MCF 10A (cell line): ENCODE data around the gene AIFM1. TPM values are rescaled to one million over a fixed set of nuclear protein-coding genes. Genes with fewer than 3 reads are reported as not detected.

Experiments used
- BruUV-seq: library from RNA; stranded (reverse); fragments of 400-500 nt; replicated peaks from 2 replicates; lab custom pipeline; 2021; lab: Mats Ljungman, UMichigan
- CTCF ChIA-PET: fragments of 300-600 bp; sonication (Branson Sonifier 250); formaldehyde crosslinking; extraction: SDS; loops from one replicate; lab custom pipeline; 2021; ENCODE audit warnings: antibody characterized with exemption, inconsistent platforms; lab: Yijun Ruan, JAX
- POLR2A ChIA-PET: fragments of 300-600, 350-650 bp; sonication (Branson Sonifier 250); formaldehyde crosslinking; extraction: SDS; loops from one replicate; lab custom pipeline; 2020; ENCODE audit warnings: antibody characterized with exemption, inconsistent platforms; lab: Yijun Ruan, JAX
- DNase-seq: peaks from one replicate; pipeline ENCODE4 v3.0.0-alpha.2; 2018; ENCODE audit not compliant: unreplicated experiment
- H3K27ac Mint-ChIP-seq: one replicate; pipeline ENCODE4 v1.8.0; 2022; ENCODE audit warnings: mild to moderate bottlenecking, low read depth, mixed read lengths; ENCODE audit not compliant: unreplicated experiment
- H3K27me3 Mint-ChIP-seq: one replicate; pipeline ENCODE4 v1.8.0; 2022; ENCODE audit warnings: mixed read lengths; ENCODE audit not compliant: insufficient read depth, unreplicated experiment
- H3K36me3 Mint-ChIP-seq: one replicate; pipeline ENCODE4 v1.8.0; 2022; ENCODE audit warnings: mild to moderate bottlenecking, moderate library complexity, mixed read lengths; ENCODE audit not compliant: insufficient read depth, unreplicated experiment
- H3K4me1 Mint-ChIP-seq: one replicate; pipeline ENCODE4 v1.8.0; 2022; ENCODE audit warnings: mixed read lengths; ENCODE audit not compliant: insufficient read depth, unreplicated experiment
- H3K4me3 Mint-ChIP-seq: one replicate; pipeline ENCODE4 v1.8.0; 2022; ENCODE audit warnings: mild to moderate bottlenecking, moderate library complexity, mixed read lengths; ENCODE audit not compliant: unreplicated experiment
- H3K9me3 Mint-ChIP-seq: one replicate; pipeline ENCODE4 v1.8.0; 2022; ENCODE audit warnings: mixed read lengths; ENCODE audit not compliant: unreplicated experiment
- CTCF ChIP-seq: fragments of 200-600 bp; IDR thresholded peaks from one replicate; pipeline ENCODE4 v1.8.0; 2022; ENCODE audit warnings: antibody characterized with exemption, mild to moderate bottlenecking; ENCODE audit not compliant: unreplicated experiment
- intact Hi-C: fragments of 100-400 bp; cut with micrococcal nuclease; formaldehyde crosslinking; loops from 2 replicates; pipeline ENCODE4 v1.14.1; 2022
- total RNA-seq: library from RNA; stranded (reverse); gene quantifications from 2 replicates; pipeline ENCODE4 v1.2.3, GENCODE V29; 2022

Gene AIFM1
- total RNA-seq, 1 experiment from 2014 or later, result 43.2 TPM

- ChIA-PET CTCF (interaction anchor here (0.5 kb wide), 1 partner anchor 109 kb away, joined by 3 read pairs; no protein-coding TSS in a partner anchor), POLR2A (interaction anchor here (0.6 kb wide), 1 partner anchor 36 kb away, joined by 4 read pairs; no protein-coding TSS in a partner anchor)
- peaks cover 12% of the 10 kb centered on the region for H3K27me3 Mint-ChIP-seq
- TF ChIP-seq CTCF, result no peak
- H3K36me3 Mint-ChIP-seq, result peaks cover 18% of the 10 kb centered on the region
- intact Hi-C loops, result no loop called here
- no peaks in the 10 kb centered on the region for H3K9me3 Mint-ChIP-seq
- no peak overlapping the region for H3K27ac Mint-ChIP-seq
- no TSS peak for BruUV-seq
- DNase-seq, result no peak
- no peaks in the 10 kb centered on the region for H3K4me1 Mint-ChIP-seq
- H3K4me3 Mint-ChIP-seq, result no peak overlapping the region
Observed at GRCh38 chrX:130083107-130083490, 82.5 kb downstream of the AIFM1 start.

- POLR2A ChIA-PET, result no interaction called here
- CTCF ChIA-PET, result interaction anchor here (0.5 kb wide), 1 partner anchor 110 kb away, joined by 3 read pairs; no protein-coding TSS in a partner anchor
- no peak for TF ChIP-seq CTCF
- Mint-ChIP-seq H3K36me3 (peaks cover 18% of the 10 kb centered on the region), H3K4me3 (no peak overlapping the region), H3K9me3 (no peaks in the 10 kb centered on the region), H3K27me3 (peaks cover 12% of the 10 kb centered on the region), H3K27ac (no peak overlapping the region), H3K4me1 (no peaks in the 10 kb centered on the region)
- intact Hi-C loops, result no loop called here
- DNase-seq, result no peak
- BruUV-seq, result no TSS peak
Observed at GRCh38 chrX:130082244-130083106, 83.2 kb downstream of the AIFM1 start.

GRCh38 chrX:130081421-130082045 lies 84.1 kb downstream of the AIFM1 start:
- TF ChIP-seq CTCF, result no peak
- peaks cover 12% of the 10 kb centered on the region for H3K27me3 Mint-ChIP-seq
- H3K27ac Mint-ChIP-seq, result no peak overlapping the region
- H3K4me3 Mint-ChIP-seq, result no peak overlapping the region
- CTCF ChIA-PET, result interaction anchor here (0.6 to 2.3 kb wide), 12 partner anchors 10 to 1437 kb away, joined by 3 to 9 read pairs (median 4); no protein-coding TSS in a partner anchor
- no peaks in the 10 kb centered on the region for H3K9me3 Mint-ChIP-seq
- BruUV-seq, result no TSS peak
- intact Hi-C loops, result loop anchor here (2.0 kb wide), 1 partner anchor 39 kb away; no protein-coding TSS in a partner anchor
- peaks cover 18% of the 10 kb centered on the region for H3K36me3 Mint-ChIP-seq
- H3K4me1 Mint-ChIP-seq, result no peaks in the 10 kb centered on the region
- no peak for DNase-seq
- POLR2A ChIA-PET, result interaction anchor here (0.6 to 2.4 kb wide), 2 partner anchors 27 to 75 kb away, joined by 3 to 8 read pairs; no protein-coding TSS in a partner anchor
